HepG2 (cell line): ENCODE results near the gene ZNF121.

ENCODE experiments used
- HNF4G ChIP-seq, 2 experiments: sonication (generic) in 1 of 2; formaldehyde crosslinking in 1 of 2; IDR thresholded peaks; 2 replicates each; pipeline versions ENCODE4 v1.4.0 to v1.6.1; 2011 to 2020; ENCODE audit warnings: borderline replicate concordance in 2 of 2, low read depth in 2 of 2, mild to moderate bottlenecking in 2 of 2, low read length in 1 of 2, missing genetic modification reagents in 1 of 2, moderate library complexity in 1 of 2
- KDM5A ChIP-seq: fragments of 200-600 bp; sonication (generic); IDR thresholded peaks from 2 replicates; pipeline ENCODE4 v1.7.0; 2018; ENCODE audit warnings: antibody characterized with exemption, mild to moderate bottlenecking, low read length, borderline replicate concordance
- POLR2A ChIP-seq, 2 experiments: IDR thresholded peaks; 2 replicates each; pipeline ENCODE4 v1.6.1; 2011; ENCODE audit warnings: low read depth in 2 of 2, low read length in 2 of 2, mild to moderate bottlenecking in 1 of 2, moderate library complexity in 1 of 2; ENCODE audit not compliant: insufficient read depth in 1 of 2
- POLR2AphosphoS5 ChIP-seq: IDR thresholded peaks from 2 replicates; pipeline ENCODE4 v1.6.1; 2012; ENCODE audit warnings: low read depth, low read length
- SP1 ChIP-seq, 2 experiments: fragments of 450-650 bp in 1 of 2; sonication (generic) in 1 of 2; formaldehyde crosslinking in 1 of 2; IDR thresholded peaks; 2 replicates each; pipeline versions ENCODE4 v1.4.0 to v1.6.1; 2016 to 2020; ENCODE audit warnings: missing genetic modification reagents in 1 of 2
- TCF12 ChIP-seq, 2 experiments: fragments of 450-650 bp in 1 of 2; sonication (generic) in 1 of 2; formaldehyde crosslinking in 1 of 2; IDR thresholded peaks; 2 replicates each; pipeline versions ENCODE4 v1.6.1 to v1.8.0; 2017 to 2022; ENCODE audit warnings: antibody characterized with exemption in 1 of 2, mild to moderate bottlenecking in 1 of 2, missing genetic modification reagents in 1 of 2, moderate library complexity in 1 of 2
- ZBTB20 ChIP-seq: sonication (generic); formaldehyde crosslinking; IDR thresholded peaks from 2 replicates; pipeline ENCODE4 v1.8.1; 2023; ENCODE audit warnings: missing genetic modification reagents, low read depth, mild to moderate bottlenecking, borderline replicate concordance
- ZNF550 ChIP-seq: sonication (generic); formaldehyde crosslinking; IDR thresholded peaks from 2 replicates; pipeline ENCODE4 v1.4.0; 2020; ENCODE audit warnings: mild to moderate bottlenecking, missing genetic modification reagents, borderline replicate concordance
- ZNF720 ChIP-seq: sonication (generic); formaldehyde crosslinking; IDR thresholded peaks from 2 replicates; pipeline ENCODE4 v1.4.0; 2020; ENCODE audit warnings: missing genetic modification reagents
- ZNF747 ChIP-seq: sonication (generic); formaldehyde crosslinking; IDR thresholded peaks from 2 replicates; pipeline ENCODE4 v1.8.1; 2023; ENCODE audit warnings: missing genetic modification reagents, mild to moderate bottlenecking, borderline replicate concordance
- ZZZ3 ChIP-seq: sonication (generic); formaldehyde crosslinking; IDR thresholded peaks from 2 replicates; pipeline ENCODE4 v1.4.0; 2020; ENCODE audit warnings: missing genetic modification reagents, mild to moderate bottlenecking, borderline replicate concordance
- TF ChIP-seq, protein P1 (sequence below): sonication (generic); formaldehyde crosslinking; IDR thresholded peaks from 2 replicates; pipeline ENCODE4 v1.5.0; 2020; ENCODE audit warnings: mild to moderate bottlenecking, missing genetic modification reagents, moderate library complexity

DNA sequence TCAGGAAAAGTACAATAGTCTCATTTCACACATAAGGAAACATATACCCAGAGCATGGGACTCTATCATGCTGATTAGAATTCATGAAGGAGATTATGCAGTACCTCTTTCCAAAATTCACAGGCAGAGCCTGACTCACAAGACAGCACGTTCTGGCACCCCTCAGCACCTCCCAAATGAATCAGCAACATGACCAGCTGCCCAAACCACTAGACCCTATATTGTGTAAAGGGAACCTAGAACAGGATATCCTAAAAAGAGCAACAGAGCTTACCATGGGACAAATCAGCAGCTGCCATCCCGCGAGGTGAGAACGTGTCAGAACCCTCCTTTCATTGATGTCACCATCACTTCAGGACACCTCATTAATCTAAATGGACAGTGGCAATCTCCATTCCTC lies 48.4 kb downstream of the ZNF121 start:
- TF ChIP-seq ZBTB20 (CRISPR knock-in tag) (no peak), ZNF747 (CRISPR knock-in tag) (no peak), POLR2AphosphoS5 (no peak), ZNF550 (CRISPR knock-in tag) (no peak), SP1 (IDR thresholded peaks at IDR 0.05) (no peak), SP1 (CRISPR knock-in tag; IDR thresholded peaks at IDR 0.05) (no peak), TCF12 (IDR thresholded peaks at IDR 0.05) (no peak), TCF12 (CRISPR knock-in tag; IDR thresholded peaks at IDR 0.05) (no peak), HNF4G (IDR thresholded peaks at IDR 0.05; ENCODE audit: borderline replicate concordance, low read depth, low read length) (no peak), HNF4G (CRISPR knock-in tag; IDR thresholded peaks at IDR 0.05; ENCODE audit: borderline replicate concordance, low read depth) (no peak), KDM5A (no peak), ZZZ3 (CRISPR knock-in tag) (no peak), ZNF720 (CRISPR knock-in tag) (no peak), POLR2A (IDR thresholded peaks at IDR 0.05; ENCODE audit: insufficient read depth in 1 of 2, low read depth in 2 of 2, low read length in 2 of 2) (no peak)
- TF ChIP-seq, protein P1, sequence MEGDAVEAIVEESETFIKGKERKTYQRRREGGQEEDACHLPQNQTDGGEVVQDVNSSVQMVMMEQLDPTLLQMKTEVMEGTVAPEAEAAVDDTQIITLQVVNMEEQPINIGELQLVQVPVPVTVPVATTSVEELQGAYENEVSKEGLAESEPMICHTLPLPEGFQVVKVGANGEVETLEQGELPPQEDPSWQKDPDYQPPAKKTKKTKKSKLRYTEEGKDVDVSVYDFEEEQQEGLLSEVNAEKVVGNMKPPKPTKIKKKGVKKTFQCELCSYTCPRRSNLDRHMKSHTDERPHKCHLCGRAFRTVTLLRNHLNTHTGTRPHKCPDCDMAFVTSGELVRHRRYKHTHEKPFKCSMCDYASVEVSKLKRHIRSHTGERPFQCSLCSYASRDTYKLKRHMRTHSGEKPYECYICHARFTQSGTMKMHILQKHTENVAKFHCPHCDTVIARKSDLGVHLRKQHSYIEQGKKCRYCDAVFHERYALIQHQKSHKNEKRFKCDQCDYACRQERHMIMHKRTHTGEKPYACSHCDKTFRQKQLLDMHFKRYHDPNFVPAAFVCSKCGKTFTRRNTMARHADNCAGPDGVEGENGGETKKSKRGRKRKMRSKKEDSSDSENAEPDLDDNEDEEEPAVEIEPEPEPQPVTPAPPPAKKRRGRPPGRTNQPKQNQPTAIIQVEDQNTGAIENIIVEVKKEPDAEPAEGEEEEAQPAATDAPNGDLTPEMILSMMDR (CRISPR knock-in tag), result no peak
